A549 (cell line): ENCODE measurements around the gene TRIM71.

Experiments used
- CTCF ChIP-seq: fragments of >200 bp; sonication (Bioruptor Twin); formaldehyde crosslinking; IDR thresholded peaks from 3 replicates; pipeline ENCODE4 v1.5.1; 2016
- JUN ChIP-seq, 2 experiments: fragments of >200 bp; sonication (Bioruptor Twin); formaldehyde crosslinking; IDR thresholded peaks; 2 replicates in 1 of 2; 3 replicates in 1 of 2; pipeline ENCODE4 v1.6.1; 2016 to 2017
- MAFK ChIP-seq: fragments of 450-650 bp; IDR thresholded peaks from 2 replicates; pipeline ENCODE4 v1.6.1; 2014; ENCODE audit not compliant: partially characterized antibody
- POLR2A ChIP-seq: IDR thresholded peaks from 2 replicates; pipeline ENCODE4 v1.6.1; 2012; ENCODE audit warnings: mild to moderate bottlenecking, low read length
- TF ChIP-seq, protein P1 (sequence below): fragments of 200-600 bp; sonication (generic); IDR thresholded peaks from 2 replicates; pipeline ENCODE4 v1.6.1; 2016; ENCODE audit warnings: antibody characterized with exemption, mild to moderate bottlenecking, moderate library complexity

DNA sequence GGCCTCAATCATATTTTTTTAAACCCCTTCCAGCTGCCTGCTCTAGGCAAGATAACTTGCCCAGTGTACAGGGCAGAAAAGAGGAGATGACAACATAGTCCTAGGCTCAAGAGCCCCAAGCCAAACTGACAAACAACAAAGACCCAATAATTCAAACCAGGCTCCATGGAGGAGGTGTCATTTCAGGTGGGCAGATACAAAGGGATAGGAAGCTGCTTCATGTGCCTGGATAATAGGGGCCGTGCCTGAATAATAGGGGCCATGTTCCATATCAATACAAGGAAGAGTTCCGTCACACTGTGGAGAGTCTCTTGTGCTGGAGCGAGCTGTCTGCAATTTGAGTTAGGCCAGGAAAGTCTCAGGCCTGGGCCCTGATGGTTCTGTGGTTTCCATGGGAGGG lies 35.4 kb upstream of the TRIM71 start:
- TF ChIP-seq CTCF (no peak), POLR2A (no peak), MAFK (no peak), JUN (IDR thresholded peaks at IDR 0.05) (no peak)
- TF ChIP-seq, protein P1, sequence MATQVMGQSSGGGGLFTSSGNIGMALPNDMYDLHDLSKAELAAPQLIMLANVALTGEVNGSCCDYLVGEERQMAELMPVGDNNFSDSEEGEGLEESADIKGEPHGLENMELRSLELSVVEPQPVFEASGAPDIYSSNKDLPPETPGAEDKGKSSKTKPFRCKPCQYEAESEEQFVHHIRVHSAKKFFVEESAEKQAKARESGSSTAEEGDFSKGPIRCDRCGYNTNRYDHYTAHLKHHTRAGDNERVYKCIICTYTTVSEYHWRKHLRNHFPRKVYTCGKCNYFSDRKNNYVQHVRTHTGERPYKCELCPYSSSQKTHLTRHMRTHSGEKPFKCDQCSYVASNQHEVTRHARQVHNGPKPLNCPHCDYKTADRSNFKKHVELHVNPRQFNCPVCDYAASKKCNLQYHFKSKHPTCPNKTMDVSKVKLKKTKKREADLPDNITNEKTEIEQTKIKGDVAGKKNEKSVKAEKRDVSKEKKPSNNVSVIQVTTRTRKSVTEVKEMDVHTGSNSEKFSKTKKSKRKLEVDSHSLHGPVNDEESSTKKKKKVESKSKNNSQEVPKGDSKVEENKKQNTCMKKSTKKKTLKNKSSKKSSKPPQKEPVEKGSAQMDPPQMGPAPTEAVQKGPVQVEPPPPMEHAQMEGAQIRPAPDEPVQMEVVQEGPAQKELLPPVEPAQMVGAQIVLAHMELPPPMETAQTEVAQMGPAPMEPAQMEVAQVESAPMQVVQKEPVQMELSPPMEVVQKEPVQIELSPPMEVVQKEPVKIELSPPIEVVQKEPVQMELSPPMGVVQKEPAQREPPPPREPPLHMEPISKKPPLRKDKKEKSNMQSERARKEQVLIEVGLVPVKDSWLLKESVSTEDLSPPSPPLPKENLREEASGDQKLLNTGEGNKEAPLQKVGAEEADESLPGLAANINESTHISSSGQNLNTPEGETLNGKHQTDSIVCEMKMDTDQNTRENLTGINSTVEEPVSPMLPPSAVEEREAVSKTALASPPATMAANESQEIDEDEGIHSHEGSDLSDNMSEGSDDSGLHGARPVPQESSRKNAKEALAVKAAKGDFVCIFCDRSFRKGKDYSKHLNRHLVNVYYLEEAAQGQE, result no peak
